GM12865 (cell line): ENCODE data around the gene PDP2.
"Not testable (repeated sequence)": the region's sequence is repeated elsewhere in the genome, so short reads cannot be mapped to it uniquely, and the experiment has no call there.

Experiments used
- DNase-seq: peaks from one replicate; pipeline ENCODE4 v3.0.0; 2010; ENCODE audit warnings: low read depth
- H3K4me3 ChIP-seq: 2 replicates; pipeline ENCODE4 v1.5.1; 2011; ENCODE audit warnings: mild to moderate bottlenecking, low read depth, low read length, control low read depth
- CTCF ChIP-seq: IDR thresholded peaks from 2 replicates; pipeline ENCODE4 v1.5.1; 2011; ENCODE audit warnings: low read length, control low read depth, low read depth, inconsistent platforms; ENCODE audit not compliant: insufficient read depth; ENCODE audit errors: missing control alignments

PDP2 gene

GRCh38 chr16:66928702-66929388, 48.5 kb downstream of the PDP2 start:
- H3K4me3 ChIP-seq = no peak overlapping the region
- peak; percentile 23 for TF ChIP-seq CTCF
- peak; percentile 53 for DNase-seq

DNA sequence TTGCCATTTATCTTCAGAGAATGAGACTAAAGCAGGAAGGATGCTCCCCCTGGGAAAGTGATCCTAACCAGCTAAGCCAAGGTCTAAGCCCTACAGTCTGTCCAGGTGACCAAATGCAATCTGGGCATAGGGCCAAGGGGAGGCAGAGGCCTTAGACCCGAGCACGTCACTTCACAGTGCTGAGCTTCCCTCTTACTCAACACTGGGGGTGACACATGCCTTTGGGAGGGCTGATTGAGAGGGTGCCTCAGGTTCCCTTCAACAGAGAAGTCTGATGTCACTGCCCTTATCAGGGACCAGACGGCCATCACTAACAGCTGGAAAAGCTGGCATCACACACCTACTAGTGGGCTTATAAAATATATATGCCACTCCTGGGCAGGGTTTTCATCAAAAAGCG, 49.9 kb downstream of the PDP2 start:
- DNase-seq = no peak
- H3K4me3 ChIP-seq = no peak overlapping the region
- no peak for TF ChIP-seq CTCF

DNA sequence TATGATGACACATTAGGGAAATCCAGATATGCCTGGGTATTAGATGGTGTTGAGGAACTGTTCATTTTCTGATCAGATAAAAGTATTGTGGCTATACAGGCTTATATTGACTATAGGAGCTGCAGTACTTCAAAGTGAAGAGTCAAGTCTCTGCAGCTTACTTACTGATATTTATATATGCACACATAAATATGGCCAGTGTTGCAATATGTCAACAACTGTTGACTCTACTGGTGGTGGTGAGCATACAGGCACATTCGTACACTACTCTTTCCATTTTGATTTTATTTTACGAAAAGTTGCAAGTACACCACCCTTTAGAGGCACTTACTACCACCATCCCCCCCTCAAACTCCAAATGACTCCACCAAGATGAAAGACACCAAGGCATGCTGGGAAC, 51.4 kb downstream of the PDP2 start:
- no peak for TF ChIP-seq CTCF
- no peak overlapping the region for H3K4me3 ChIP-seq

GRCh38 chr16:66932076-66932475, 51.8 kb downstream of the PDP2 start:
- H3K4me3 ChIP-seq = no peak overlapping the region
- no peak for TF ChIP-seq CTCF
- no peak for DNase-seq

More for the DNA sequence above, 51.4 kb downstream of the PDP2 start:
- no peak for DNase-seq

DNA sequence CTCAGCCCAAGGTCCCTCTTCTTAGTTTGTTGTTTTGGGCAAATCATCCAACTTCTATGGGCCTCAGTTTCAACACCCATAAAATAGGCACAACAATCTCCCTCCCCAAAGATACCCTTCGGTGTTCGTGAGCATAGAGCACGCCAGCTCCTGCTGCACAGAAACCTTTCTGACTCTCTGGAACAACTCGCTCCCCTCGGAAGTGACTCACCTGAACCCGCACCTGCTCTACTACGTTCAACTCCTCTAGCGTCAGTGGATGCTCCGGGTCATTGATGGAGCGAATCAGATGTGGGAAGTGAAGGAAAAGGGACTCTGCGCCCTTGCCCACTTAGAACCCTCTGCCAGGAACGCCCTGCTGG, 53.4 kb downstream of the PDP2 start:
- no peak for TF ChIP-seq CTCF
- no peak for DNase-seq
- peak overlapping the region; percentile 95 for H3K4me3 ChIP-seq

DNA sequence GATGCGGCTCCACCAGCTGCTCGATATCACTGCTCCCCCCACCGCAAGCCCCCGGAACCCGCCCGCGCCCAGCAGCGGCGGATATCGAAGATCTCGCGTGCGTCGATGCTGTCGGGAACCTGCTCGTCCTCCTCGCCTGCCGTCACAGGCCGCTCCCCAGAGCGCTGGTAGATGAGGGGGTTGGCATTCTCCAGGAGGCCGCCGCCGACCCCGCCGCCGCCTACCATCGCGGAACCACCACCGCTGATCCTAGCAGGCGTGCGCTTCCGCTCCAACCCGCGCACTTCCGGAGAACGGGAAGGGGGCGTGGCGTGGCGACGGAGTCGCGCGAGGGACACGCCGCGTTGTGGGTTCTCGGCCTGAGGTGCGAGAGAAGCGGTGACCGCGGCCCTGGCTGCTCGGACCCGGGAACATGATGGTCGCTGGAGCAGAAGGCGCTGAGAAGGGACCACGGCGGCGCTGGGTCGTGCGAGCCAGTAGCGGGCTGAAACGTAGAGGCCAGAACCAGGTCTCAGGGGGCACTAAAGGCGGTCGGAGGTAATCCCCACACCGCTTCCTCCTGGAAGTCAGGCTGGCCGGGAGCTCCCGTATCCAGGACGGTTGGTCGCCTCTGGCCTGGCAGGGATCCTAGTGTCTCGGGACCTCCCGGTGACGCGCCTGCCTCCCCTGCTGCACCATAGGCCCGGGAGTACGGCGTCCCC, 54.0 kb downstream of the PDP2 start, which contains the start of gene CIAO2B:
TSS of gene CIAO2B (minus strand) at position 265 of the 701 bp plus-strand sequence. CDS start at position 227, 38 bp downstream.
- no peak for TF ChIP-seq CTCF
- H3K4me3 ChIP-seq = peak within 1 kb of the TSS; percentile 95
- peak; percentile 91 for DNase-seq

DNA sequence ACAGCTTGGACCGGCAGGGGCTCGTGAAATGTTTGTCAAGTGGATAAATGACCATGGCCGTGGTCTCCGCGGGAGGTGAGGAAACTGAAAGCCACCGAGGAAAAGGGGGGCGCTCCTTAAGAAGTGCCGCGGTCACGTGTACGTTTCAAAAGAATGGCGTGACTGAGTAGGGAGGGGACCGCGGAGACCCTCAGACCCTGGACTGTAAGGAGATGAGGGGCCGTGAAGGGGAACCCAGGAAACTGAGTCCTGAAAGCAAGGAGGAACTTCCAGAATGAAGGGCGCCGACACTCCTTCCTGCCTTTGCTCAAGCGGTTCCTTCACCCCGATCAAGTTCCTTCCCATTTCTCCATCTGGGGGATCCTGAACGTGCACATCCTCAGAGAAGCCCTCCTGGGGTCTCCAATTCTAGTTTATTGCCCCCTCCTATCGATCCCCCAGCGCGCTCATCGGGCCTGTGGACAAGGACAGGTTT, 54.6 kb downstream of the PDP2 start:
- not testable (repeated sequence) for DNase-seq

More for the DNA sequence above, 54.6 kb downstream of the PDP2 start:
- H3K4me3 ChIP-seq = peak overlapping the region; percentile 95
